HG02840 (cell line): ENCODE measurements around the gene GRIN3B.

Source experiments
- ATAC-seq: cut with Tn5 transposase; IDR thresholded peaks from one replicate; pipeline ENCODE4 v1.9.1; 2021; ENCODE audit warnings: mild to moderate bottlenecking, moderate library complexity, moderate number of reproducible peaks; ENCODE audit not compliant: unreplicated experiment, low FRiP score

The GRIN3B gene

GRCh38 chr19:1053176-1054101 is 53.2 kb downstream of the GRIN3B start:
- ATAC-seq: no peak

GRCh38 chr19:1054102-1055027 is 54.1 kb downstream of the GRIN3B start:
- no peak for ATAC-seq

- no peak for ATAC-seq
Measured at GRCh38 chr19:1055028-1055425, 54.8 kb downstream of the GRIN3B start.

- ATAC-seq: no peak
Measured at GRCh38 chr19:1055886-1056620, 55.8 kb downstream of the GRIN3B start.

- no peak for ATAC-seq
Measured at GRCh38 chr19:1057176-1057855, 57.1 kb downstream of the GRIN3B start.

GRCh38 chr19:1058112-1058511 is 57.9 kb downstream of the GRIN3B start:
- ATAC-seq: no peak
